K562 treated with DMSO at 1 percent for 4 hours (cell line): ENCODE measurements around the gene ABHD12B. TPM values are rescaled to one million over a fixed set of nuclear protein-coding genes. Genes with fewer than 3 reads are reported as not detected.

ENCODE experiments used
- total RNA-seq: library from RNA; unstranded; fragments of 300-600 nt; gene quantifications from 2 replicates; pipeline ENCODE4 v1.2.3, GENCODE V29; 2022; ENCODE audit not compliant: insufficient read depth

The ABHD12B gene
- total RNA-seq, result not detected in 2 replicates

GRCh38 chr14:50871914-50872732 lies at the start of gene ABHD12B:
Gene ABHD12B (plus strand): TSS chr14:50872053. CDS start chr14:50872175, 122 bp downstream.

GRCh38 chr14:50830932-50831725 lies 40.7 kb upstream of the ABHD12B start, which contains the start of gene NIN:
Gene NIN (minus strand): TSS chr14:50831162. CDS start chr14:50822056, 9,106 bp downstream.

GRCh38 chr14:50943943-50944646 lies 72.2 kb downstream of the ABHD12B start, which contains the start of gene PYGL:
Gene PYGL (minus strand): TSS chr14:50944483. CDS start chr14:50944403, 80 bp downstream.

Other genes with a start within 250 kb of the ABHD12B start
- gene SAV1, start 203.7 kb upstream of the ABHD12B start, total RNA-seq, result 11.0 and 13.8 TPM in 2 replicates
- 1.5 and 2.7 TPM in 2 replicates for gene NIN, start 40.9 kb upstream of the ABHD12B start, total RNA-seq
- gene PYGL, start 72.4 kb downstream of the ABHD12B start, total RNA-seq, result 46.4 and 48.3 TPM in 2 replicates
- not detected in 2 replicates for gene TRIM9, start 223.1 kb downstream of the ABHD12B start, total RNA-seq